H1 (cell line): ENCODE measurements around the gene GPD1L. TPM values are rescaled to one million over a fixed set of nuclear protein-coding genes. Genes with fewer than 3 reads are reported as not detected.

Experiments
- CTCF ChIA-PET: fragments of 300-600 bp; sonication (Branson Sonifier 250); formaldehyde crosslinking; loops from one replicate; lab custom pipeline; 2021; ENCODE audit not compliant: partially characterized antibody; lab: Charles Lee
- POLR2A ChIA-PET: fragments of 300-600 bp; sonication (Branson Sonifier 250); formaldehyde crosslinking; loops from one replicate; lab custom pipeline; 2021; ENCODE audit warnings: inconsistent platforms; ENCODE audit not compliant: partially characterized antibody; lab: Charles Lee
- DNase-seq, 2 experiments: peaks; one replicate each; pipeline versions ENCODE4 v3.0.0 to v3.0.0-alpha.2; 2010 to 2022; ENCODE audit warnings: low spot score in 2 of 2, low read depth in 1 of 2, mixed read lengths in 1 of 2
- FAIRE-seq: peaks from 2 replicates; lab custom pipeline; 2011; peaks lifted over from hg19 to GRCh38; lab: Jason Lieb, UNC
- H2AFZ ChIP-seq: 2 replicates; pipeline ENCODE4 v1.8.1; 2012; ENCODE audit warnings: low read length, inconsistent platforms
- H2AK5ac ChIP-seq: 2 replicates; pipeline ENCODE4 v1.6.1; 2013; ENCODE audit warnings: low read depth, low read length
- H2BK120ac ChIP-seq: replicated peaks from 2 replicates; pipeline ENCODE3; 2013; ENCODE audit warnings: low read depth, low read length, inconsistent platforms
- H2BK12ac ChIP-seq: 2 replicates; pipeline ENCODE4 v1.6.1; 2013; ENCODE audit warnings: low read depth, low read length
- H2BK15ac ChIP-seq: 2 replicates; pipeline ENCODE4 v1.6.1; 2013; ENCODE audit warnings: low read length
- H2BK20ac ChIP-seq: 2 replicates; pipeline ENCODE4 v1.6.1; 2013; ENCODE audit warnings: low read length
- H2BK5ac ChIP-seq: 2 replicates; pipeline ENCODE4 v1.6.1; 2013; ENCODE audit warnings: low read depth, low read length
- H3K14ac ChIP-seq: 2 replicates; pipeline ENCODE4 v1.6.1; 2013; ENCODE audit warnings: inconsistent platforms; ENCODE audit not compliant: insufficient read length
- H3K18ac ChIP-seq: 2 replicates; pipeline ENCODE4 v1.6.1; 2013; ENCODE audit warnings: low read length; ENCODE audit errors: extremely low read depth
- H3K23ac ChIP-seq: 2 replicates; pipeline ENCODE4 v1.6.1; 2013; ENCODE audit warnings: inconsistent platforms; ENCODE audit not compliant: insufficient read length
- H3K23me2 ChIP-seq: 2 replicates; pipeline ENCODE4 v1.6.1; 2013; ENCODE audit warnings: low read depth, low read length
- H3K27ac ChIP-seq: 2 replicates; pipeline ENCODE4 v1.6.1; 2011; ENCODE audit warnings: low read depth, low read length, inconsistent platforms
- H3K27me3 ChIP-seq, 4 experiments: replicated peaks in 1 of 4; 1 replicate in 1 of 4; 2 replicates in 3 of 4; pipeline versions ENCODE4 v1.6.1 to v1.8.1; 2011 to 2013; ENCODE audit warnings: low read length in 3 of 4, mild to moderate bottlenecking in 3 of 4, inconsistent platforms in 2 of 4, mixed read lengths in 2 of 4, moderate library complexity in 1 of 4; ENCODE audit not compliant: control insufficient read depth in 3 of 4, insufficient read depth in 3 of 4; ENCODE audit errors: extremely low read depth in 1 of 4
- H3K36me3 ChIP-seq, 4 experiments: 2 replicates each; pipeline versions ENCODE4 v1.6.1 to v1.8.1; 2011 to 2013; ENCODE audit warnings: mild to moderate bottlenecking in 4 of 4, low read length in 3 of 4, moderate library complexity in 2 of 4, control low read depth in 1 of 4, inconsistent platforms in 1 of 4; ENCODE audit not compliant: insufficient read depth in 4 of 4, control insufficient read depth in 2 of 4
- H3K4ac ChIP-seq: replicated peaks from 2 replicates; pipeline ENCODE3; 2013; ENCODE audit warnings: low read length, low read depth, mixed read lengths, inconsistent platforms; ENCODE audit not compliant: insufficient read length
- H3K4me1 ChIP-seq, 4 experiments: replicated peaks in 1 of 4; 1 replicate in 1 of 4; 2 replicates in 3 of 4; pipeline versions ENCODE4 v1.6.1 to v1.8.1; 2011 to 2013; ENCODE audit warnings: low read length in 3 of 4, inconsistent platforms in 2 of 4, mixed read lengths in 1 of 4; ENCODE audit not compliant: insufficient read depth in 4 of 4, control insufficient read depth in 3 of 4
- H3K4me2 ChIP-seq, 2 experiments: 2 replicates each; pipeline versions ENCODE4 v1.6.1 to v1.8.1; 2011 to 2013; ENCODE audit warnings: low read depth in 2 of 2, low read length in 2 of 2, control low read depth in 1 of 2, inconsistent platforms in 1 of 2, mild to moderate bottlenecking in 1 of 2; ENCODE audit not compliant: insufficient read depth in 1 of 2
- H3K4me3 ChIP-seq, 4 experiments: fragments of 200-600, 300-600 bp in 1 of 4; sonication (generic), shearing (Covaris generic), sonication (Bioruptor Twin) in 1 of 4; 2 replicates each; pipeline versions ENCODE4 v1.5.1 to v1.8.1; 2011 to 2016; ENCODE audit warnings: low read length in 4 of 4, low read depth in 3 of 4, control low read depth in 2 of 4, inconsistent platforms in 2 of 4, mild to moderate bottlenecking in 2 of 4, mixed read lengths in 1 of 4, moderate library complexity in 1 of 4; ENCODE audit not compliant: insufficient read depth in 2 of 4; ENCODE audit errors: extremely low read depth in 1 of 4
- H3K56ac ChIP-seq: replicated peaks from 2 replicates; pipeline ENCODE3; 2013; ENCODE audit warnings: low read depth, mild to moderate bottlenecking, mixed read lengths, low read length, inconsistent platforms; ENCODE audit not compliant: insufficient read length
- H3K79me1 ChIP-seq: 2 replicates; pipeline ENCODE4 v1.6.1; 2013; ENCODE audit warnings: low read depth, low read length, control low read depth
- H3K79me2 ChIP-seq, 2 experiments: 2 replicates each; pipeline versions ENCODE4 v1.6.1 to v1.8.1; 2012 to 2013; ENCODE audit warnings: low read length in 2 of 2, mild to moderate bottlenecking in 2 of 2, inconsistent platforms in 1 of 2; ENCODE audit not compliant: insufficient read depth in 2 of 2, control insufficient read depth in 1 of 2
- H3K9ac ChIP-seq, 4 experiments: replicated peaks in 1 of 4; 1 replicate in 1 of 4; 2 replicates in 3 of 4; pipeline versions ENCODE4 v1.6.1 to v1.8.1; 2011 to 2013; ENCODE audit warnings: low read depth in 3 of 4, low read length in 3 of 4, control low read depth in 2 of 4, mild to moderate bottlenecking in 2 of 4, moderate library complexity in 2 of 4, inconsistent platforms in 1 of 4; ENCODE audit errors: extremely low read depth in 1 of 4
- H3K9me3 ChIP-seq, 2 experiments: 2 replicates each; pipeline versions ENCODE4 v1.6.1 to v1.8.1; 2012 to 2013; ENCODE audit warnings: mild to moderate bottlenecking in 2 of 2, moderate library complexity in 2 of 2, control low read depth in 1 of 2, inconsistent platforms in 1 of 2, low read depth in 1 of 2, low read length in 1 of 2, mixed read lengths in 1 of 2; ENCODE audit not compliant: insufficient read depth in 2 of 2
- H4K20me1 ChIP-seq, 2 experiments: replicated peaks in 1 of 2; 2 replicates each; pipeline versions ENCODE3 to v1.8.1; 2011 to 2013; ENCODE audit warnings: inconsistent platforms in 2 of 2, low read length in 2 of 2, mild to moderate bottlenecking in 1 of 2; ENCODE audit not compliant: insufficient read depth in 2 of 2, control insufficient read depth in 1 of 2
- H4K5ac ChIP-seq: 2 replicates; pipeline ENCODE4 v1.6.1; 2013; ENCODE audit warnings: low read length, low read depth, mixed read lengths, inconsistent platforms; ENCODE audit not compliant: insufficient read length
- H4K8ac ChIP-seq: 2 replicates; pipeline ENCODE4 v1.8.0; 2013; ENCODE audit warnings: mild to moderate bottlenecking, moderate library complexity, low read length, inconsistent platforms; ENCODE audit not compliant: insufficient read depth; ENCODE audit errors: extremely low read depth
- H4K91ac ChIP-seq: replicated peaks from 2 replicates; pipeline ENCODE3; 2013; ENCODE audit warnings: low read length, mixed read lengths, inconsistent platforms; ENCODE audit not compliant: insufficient read length
- CTBP2 ChIP-seq: IDR thresholded peaks from 2 replicates; pipeline ENCODE4 v1.7.0; 2011; ENCODE audit warnings: borderline replicate concordance, mild to moderate bottlenecking, moderate library complexity, mixed read lengths, low read length; ENCODE audit not compliant: insufficient read depth, insufficient read length
- HDAC6 ChIP-seq: IDR thresholded peaks from one replicate; pipeline ENCODE4 v1.7.1; 2012; ENCODE audit warnings: low read depth, mild to moderate bottlenecking, inconsistent platforms, low read length, moderate library complexity
- KDM5A ChIP-seq: fragments of 200-600 bp; IDR thresholded peaks from 2 replicates; pipeline ENCODE4 v1.7.1; 2012; ENCODE audit warnings: mild to moderate bottlenecking, low read length, inconsistent platforms, mixed read lengths
- WGBS, 2 experiments: shearing (Covaris generic) in 1 of 2; methylation state at CpG; one replicate each; pipeline versions ENCODE4 v1.1.6 to v1.1.7; 2013 to 2015; ENCODE audit warnings: low lambda C conversion rate in 2 of 2, mixed read lengths in 2 of 2, inconsistent platforms in 1 of 2, low coverage in 1 of 2, missing lambda C conversion rate in 1 of 2; ENCODE audit not compliant: insufficient replicate concordance in 2 of 2, insufficient coverage in 1 of 2, insufficient read length in 1 of 2; ENCODE audit errors: extremely low coverage in 1 of 2, missing lambda C conversion rate in 1 of 2; 5-methylcytosine and 5-hydroxymethylcytosine counted together
- polyA plus RNA-seq, 7 experiments: library from polyadenylated mRNA; depleted of rRNA in 3 of 7; stranded (reverse) in 5 of 7; unstranded in 2 of 7; fragments of >200 nt in 5 of 7; fragments of 200-250 nt in 2 of 7; gene quantifications; 1 replicate in 5 of 7; 2 replicates in 1 of 7; 4 replicates in 1 of 7; pipeline versions ENCODE4 v1.2.1 to v1.2.3, GENCODE V29; 2011 to 2013; ENCODE audit warnings: missing spikeins in 2 of 7, mixed read lengths in 2 of 7
- total RNA-seq: library from RNA; stranded (reverse); fragmentation: NEBNext Ultra II Directional; extraction: Animal tissue kit (Norgen Biotek cat#: 25700); gene quantifications from 2 replicates; pipeline ENCODE4 v1.2.1, GENCODE V29; 2021

Gene GPD1L
- total and polyA plus RNA-seq, 2 of the 8 experiments (the other 6 are each of a cell fraction or from before 2014, with no cell fraction given) = 2.4 to 8.4 TPM

- no peak overlapping the region for H3K23ac ChIP-seq
- H3K56ac ChIP-seq = no peak overlapping the region
- H3K4ac ChIP-seq = no peak overlapping the region
- TF ChIP-seq KDM5A = no peak
- no peak for TF ChIP-seq CTBP2
- no peak for TF ChIP-seq HDAC6
- H2BK15ac ChIP-seq = no peak overlapping the region
- WGBS, 2 experiments = 94% methylated on average over 6 of the region's 6 CpGs; no CpG with 5 or more reads in 1 of the 2 experiments
- no peak overlapping the region for H2BK12ac ChIP-seq
- H3K9ac ChIP-seq = no peak overlapping the region
- no peak overlapping the region for H4K91ac ChIP-seq
- H3K36me3 ChIP-seq = no peaks in the 10 kb centered on the region
- H2BK5ac ChIP-seq = no peak overlapping the region
- no peak overlapping the region for H2BK20ac ChIP-seq
- H3K9me3 ChIP-seq = no peaks in the 10 kb centered on the region; a peak in 1 of 4 replicates
- H3K79me1 ChIP-seq = no peaks in the 10 kb centered on the region
- no peak overlapping the region for H3K14ac ChIP-seq
- FAIRE-seq = no peak
- no peak for DNase-seq
- no peak overlapping the region for H3K27ac ChIP-seq
- no peak overlapping the region for H2BK120ac ChIP-seq
- no peaks in the 10 kb centered on the region for H3K4me1 ChIP-seq
- H2AFZ ChIP-seq = peak overlapping the region; percentile 17; the same call in 1 of the 2 replicates
- POLR2A ChIA-PET = no interaction called here
- no peak overlapping the region for H2AK5ac ChIP-seq
- no peak overlapping the region for H4K5ac ChIP-seq
- H3K27me3 ChIP-seq = no peaks in the 10 kb centered on the region
- H3K18ac ChIP-seq = no peak overlapping the region
- no peaks in the 10 kb centered on the region for H3K79me2 ChIP-seq
- no peaks in the 10 kb centered on the region for H4K20me1 ChIP-seq
- CTCF ChIA-PET = no interaction called here
- H3K4me2 ChIP-seq = no peak overlapping the region
- no peaks in the 10 kb centered on the region for H3K23me2 ChIP-seq
- H3K4me3 ChIP-seq = no peak overlapping the region
- H4K8ac ChIP-seq = no peak overlapping the region
Observed at GRCh38 chr3:32089476-32089875, 16.9 kb upstream of the GPD1L start.
